GM13976 (cell line): Measurements from ENCODE around the gene EXOC3L4.
"Not testable (repeated sequence)": the region's sequence is repeated elsewhere in the genome, so short reads cannot be mapped to it uniquely, and the experiment has no call there.

Experiments used
- DNase-seq: peaks from one replicate; pipeline ENCODE4 v3.0.0; 2012; ENCODE audit warnings: low spot score
- in situ Hi-C: fragments of 300-500 bp; cut with MboI; formaldehyde crosslinking; loops from one replicate; pipeline ENCODE4 v1.12.0; 2022; ENCODE audit warnings: low sequenced_read_pairs, mixed read lengths, inconsistent platforms; ENCODE audit not compliant: unreplicated experiment
- TF ChIP-seq, protein P1 (sequence below): IDR thresholded peaks from 2 replicates; pipeline ENCODE4 v1.5.1; 2012; ENCODE audit warnings: borderline replicate concordance, mild to moderate bottlenecking; ENCODE audit not compliant: insufficient read depth; ENCODE audit errors: extremely low read depth, missing control alignments, control extremely low read depth

EXOC3L4 gene

DNA sequence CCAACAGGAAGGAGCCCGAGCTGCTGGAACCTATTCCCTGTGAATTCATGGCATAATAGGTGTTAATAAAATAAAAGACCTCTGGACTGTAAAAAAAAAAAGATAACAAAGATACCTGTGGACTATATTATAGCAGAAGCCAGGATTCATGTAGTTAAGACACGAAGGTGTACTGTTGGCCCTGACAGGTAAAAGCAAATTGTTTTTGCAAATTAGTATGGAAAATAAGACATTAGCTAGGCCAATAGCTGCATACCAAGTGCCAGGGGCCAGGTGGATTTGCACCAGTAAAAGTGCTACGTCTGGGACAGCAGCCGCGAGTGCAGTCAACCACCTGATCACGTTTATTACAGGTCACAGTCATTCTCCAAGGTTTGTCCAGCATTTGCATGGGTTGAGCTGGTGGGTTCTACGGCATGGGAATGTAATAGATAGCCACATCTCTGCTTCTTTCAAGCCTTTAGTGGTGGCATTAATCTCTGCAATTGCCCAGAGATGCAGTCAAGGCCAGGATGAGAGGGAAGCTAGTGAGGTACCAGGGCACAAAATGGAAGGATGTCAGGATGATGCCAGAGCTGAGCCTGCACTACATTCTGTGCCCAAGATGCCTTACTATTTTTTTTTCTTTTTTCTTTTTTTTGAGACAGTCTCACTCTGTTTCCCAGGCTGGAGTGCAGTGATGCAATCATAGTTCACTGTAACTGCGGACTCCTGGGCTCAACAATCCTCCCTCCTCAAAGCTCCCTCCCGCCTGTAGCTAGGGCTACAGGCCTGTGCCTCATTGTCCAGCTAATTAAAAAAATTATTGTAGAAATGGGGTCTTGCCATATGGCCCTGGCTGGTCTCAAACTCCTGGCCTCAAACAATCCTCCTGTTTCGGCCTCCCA is 55.1 kb downstream of the EXOC3L4 start:
- in situ Hi-C loops: no loop called here
- no peak for DNase-seq

DNA sequence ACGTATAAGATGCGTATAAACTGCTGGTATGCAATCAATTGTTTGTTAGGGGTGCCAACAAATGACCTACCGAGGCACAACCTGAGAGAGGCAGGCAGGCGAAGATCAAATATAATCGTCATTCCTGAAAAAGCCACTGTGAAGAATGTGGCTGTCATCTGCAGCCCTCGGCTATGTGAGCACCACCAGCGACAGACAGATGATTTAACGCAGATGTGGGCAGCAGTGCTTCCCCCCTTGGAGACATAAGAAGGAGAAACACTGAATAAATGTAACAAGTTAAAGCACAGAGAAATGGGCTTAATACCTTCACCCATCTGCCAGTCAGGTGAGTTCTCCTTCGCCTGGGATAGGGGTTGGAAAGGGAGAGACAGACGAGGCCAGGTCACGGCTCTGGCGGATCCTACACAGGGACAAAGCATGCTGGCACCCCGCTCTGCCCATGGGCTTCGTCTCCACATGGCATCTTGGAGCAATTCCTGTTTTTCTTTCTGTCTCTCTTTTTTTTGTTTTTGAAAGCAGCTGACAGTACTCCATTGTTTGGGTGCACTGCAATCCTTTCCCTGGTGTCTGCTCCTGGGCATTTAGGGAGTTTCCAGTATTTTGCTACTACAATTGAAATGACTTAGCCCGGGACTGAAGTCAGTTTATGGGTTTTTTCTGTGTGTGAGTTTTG is 56.9 kb downstream of the EXOC3L4 start:
- DNase-seq: no peak
- TF ChIP-seq, protein P1, sequence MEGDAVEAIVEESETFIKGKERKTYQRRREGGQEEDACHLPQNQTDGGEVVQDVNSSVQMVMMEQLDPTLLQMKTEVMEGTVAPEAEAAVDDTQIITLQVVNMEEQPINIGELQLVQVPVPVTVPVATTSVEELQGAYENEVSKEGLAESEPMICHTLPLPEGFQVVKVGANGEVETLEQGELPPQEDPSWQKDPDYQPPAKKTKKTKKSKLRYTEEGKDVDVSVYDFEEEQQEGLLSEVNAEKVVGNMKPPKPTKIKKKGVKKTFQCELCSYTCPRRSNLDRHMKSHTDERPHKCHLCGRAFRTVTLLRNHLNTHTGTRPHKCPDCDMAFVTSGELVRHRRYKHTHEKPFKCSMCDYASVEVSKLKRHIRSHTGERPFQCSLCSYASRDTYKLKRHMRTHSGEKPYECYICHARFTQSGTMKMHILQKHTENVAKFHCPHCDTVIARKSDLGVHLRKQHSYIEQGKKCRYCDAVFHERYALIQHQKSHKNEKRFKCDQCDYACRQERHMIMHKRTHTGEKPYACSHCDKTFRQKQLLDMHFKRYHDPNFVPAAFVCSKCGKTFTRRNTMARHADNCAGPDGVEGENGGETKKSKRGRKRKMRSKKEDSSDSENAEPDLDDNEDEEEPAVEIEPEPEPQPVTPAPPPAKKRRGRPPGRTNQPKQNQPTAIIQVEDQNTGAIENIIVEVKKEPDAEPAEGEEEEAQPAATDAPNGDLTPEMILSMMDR: no peak
- in situ Hi-C loops: no loop called here

More for the DNA sequence above, 55.1 kb downstream of the EXOC3L4 start:
- TF ChIP-seq, protein P1: no peak

DNA sequence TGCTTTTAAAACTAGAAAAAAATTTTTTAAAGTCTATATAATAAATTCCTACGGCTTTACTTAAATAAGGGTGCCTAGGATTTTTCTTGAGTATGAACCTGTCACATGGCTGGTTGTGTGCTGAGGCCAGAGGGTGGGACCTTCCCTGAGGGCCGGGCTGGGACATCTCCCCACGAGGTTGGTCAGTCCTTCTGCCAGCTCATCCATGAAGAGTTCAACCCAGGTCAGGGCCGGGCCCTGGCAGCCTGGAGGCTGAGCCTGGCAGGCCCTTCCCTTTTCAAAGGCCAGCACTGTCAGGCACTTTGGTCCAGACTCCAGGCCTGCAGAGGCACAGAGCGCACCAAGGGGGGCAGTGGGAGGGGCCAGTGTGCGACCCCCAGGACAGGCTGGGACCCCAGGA is 60.5 kb downstream of the EXOC3L4 start:
- TF ChIP-seq, protein P1: no peak
- in situ Hi-C loops: no loop called here
- DNase-seq: no peak

DNA sequence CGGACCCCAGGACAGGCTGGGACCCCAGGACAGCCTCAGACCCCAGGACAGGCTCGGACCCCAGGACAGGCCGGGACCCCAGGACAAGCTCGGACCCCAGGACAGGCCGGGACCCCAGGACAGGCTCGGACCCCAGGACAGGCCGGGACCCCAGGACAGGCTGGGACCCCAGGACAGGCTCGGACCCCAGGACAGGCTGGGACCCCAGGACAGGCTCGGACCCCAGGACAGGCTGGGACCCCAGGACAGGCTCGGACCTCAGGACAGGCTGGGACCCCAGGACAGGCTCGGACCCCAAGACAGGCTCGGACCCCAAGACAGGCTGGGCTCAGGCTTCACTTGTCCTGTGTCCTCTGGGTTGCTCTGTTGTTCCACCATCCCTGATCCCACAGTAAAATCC is 60.9 kb downstream of the EXOC3L4 start:
- in situ Hi-C loops: not testable (repeated sequence)

DNA sequence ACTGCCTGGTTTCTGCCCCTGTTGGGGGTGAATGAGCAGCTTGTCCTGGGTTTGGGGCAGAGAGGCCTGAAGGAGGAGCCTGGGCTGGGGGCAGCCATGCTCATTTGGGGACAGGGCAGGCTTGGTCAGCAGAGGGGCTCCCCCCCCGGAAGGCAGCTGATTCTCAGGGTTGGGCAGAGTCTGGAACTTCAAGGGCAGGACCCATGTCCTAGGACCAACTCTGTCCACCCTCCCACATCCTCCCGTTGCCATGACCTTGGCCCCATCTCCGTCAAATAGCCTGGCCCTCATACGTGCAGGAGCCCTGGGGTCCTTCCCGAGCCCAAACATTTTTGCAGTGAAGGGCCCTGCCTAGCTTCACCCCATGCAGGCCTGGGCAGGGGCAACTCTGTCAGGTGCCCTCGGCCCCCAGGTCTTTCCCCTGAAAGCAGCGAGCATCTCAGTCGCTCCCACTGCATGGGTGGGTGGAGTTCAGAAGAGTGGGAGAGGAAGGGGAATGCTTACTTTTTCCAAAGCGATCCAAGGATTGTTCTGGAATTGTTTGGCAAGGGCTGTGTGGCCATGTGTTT is 61.4 kb downstream of the EXOC3L4 start:
- DNase-seq: no peak
- in situ Hi-C loops: no loop called here
- TF ChIP-seq, protein P1: no peak

More for the DNA sequence above, 60.9 kb downstream of the EXOC3L4 start:
- DNase-seq: not testable (repeated sequence)

DNA sequence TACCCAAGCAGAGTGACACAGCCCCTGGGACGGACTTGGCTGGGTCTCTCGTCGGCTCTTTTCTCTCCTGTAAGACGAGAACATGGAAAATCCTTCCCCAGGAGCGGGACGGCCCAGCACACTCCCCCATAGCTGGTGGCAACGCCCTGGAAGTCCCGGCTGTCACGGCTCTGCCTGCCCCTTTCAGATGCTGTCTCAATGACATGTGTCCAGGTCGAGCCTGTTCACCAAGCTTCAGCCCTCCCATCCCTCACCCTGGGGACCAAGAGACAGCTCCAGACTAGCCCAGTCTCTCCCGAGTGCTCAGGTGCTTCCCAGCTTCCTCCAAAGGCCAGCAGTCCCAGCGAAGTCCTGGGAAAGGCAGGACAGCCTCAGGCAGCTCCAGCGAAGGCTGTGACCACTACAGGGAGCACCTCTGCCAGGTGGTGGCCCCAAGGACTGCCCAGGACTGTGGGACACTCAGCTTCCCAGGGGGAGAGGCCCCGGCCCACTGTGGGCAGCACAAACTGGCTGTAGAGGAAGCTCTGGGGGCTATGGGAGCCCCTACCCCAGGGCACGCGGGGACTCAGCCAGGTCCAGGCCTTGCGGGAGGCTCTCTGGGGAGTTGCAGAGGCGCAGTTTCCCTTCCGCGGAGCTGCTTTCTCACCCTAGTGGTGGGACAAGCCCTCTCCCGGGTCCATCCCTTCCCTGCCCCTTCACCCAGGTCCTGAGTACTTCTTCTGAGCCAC is 62.3 kb downstream of the EXOC3L4 start:
- TF ChIP-seq, protein P1: no peak
- in situ Hi-C loops: no loop called here
- no peak for DNase-seq
